LHCN-M2 (cell line): Measurements from ENCODE around the gene AQP1. TPM values are rescaled to one million over a fixed set of nuclear protein-coding genes. Genes with fewer than 3 reads are reported as not detected.
A peak's percentile ranks its signal among the peaks of the same experiment; 100 is the strongest.

Source experiments
- DNase-seq: peaks from one replicate; pipeline ENCODE4 v3.0.0-alpha.2; 2012; ENCODE audit warnings: low read depth
- total RNA-seq: library from RNA; depleted of rRNA; stranded (reverse); fragments of >200 nt; gene quantifications from 2 replicates; pipeline ENCODE4 v1.2.3, GENCODE V29; 2014

AQP1 gene
- total RNA-seq, 1 experiment from 2014 or later = 0.23 TPM

DNA sequence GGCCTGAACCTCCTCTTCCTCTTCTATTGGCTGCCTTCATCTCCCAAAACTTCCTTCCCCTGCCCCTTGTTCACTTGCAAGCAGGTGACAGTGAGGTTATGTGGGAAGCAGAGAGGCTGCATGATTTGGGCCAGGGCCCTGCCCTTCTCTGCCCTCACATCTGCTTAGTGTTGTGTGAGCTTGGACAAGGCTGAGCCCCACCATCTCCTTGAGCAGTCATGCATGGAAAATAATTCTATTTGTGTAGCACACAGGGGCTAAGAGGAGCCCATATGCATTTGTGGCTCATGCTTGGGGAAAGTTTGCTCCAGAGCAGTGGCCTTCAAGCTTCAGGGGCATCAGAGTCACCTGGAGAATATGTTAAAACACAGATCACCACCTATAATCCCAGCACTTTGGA is 26.8 kb upstream of the AQP1 start:
- no peak for DNase-seq

DNA sequence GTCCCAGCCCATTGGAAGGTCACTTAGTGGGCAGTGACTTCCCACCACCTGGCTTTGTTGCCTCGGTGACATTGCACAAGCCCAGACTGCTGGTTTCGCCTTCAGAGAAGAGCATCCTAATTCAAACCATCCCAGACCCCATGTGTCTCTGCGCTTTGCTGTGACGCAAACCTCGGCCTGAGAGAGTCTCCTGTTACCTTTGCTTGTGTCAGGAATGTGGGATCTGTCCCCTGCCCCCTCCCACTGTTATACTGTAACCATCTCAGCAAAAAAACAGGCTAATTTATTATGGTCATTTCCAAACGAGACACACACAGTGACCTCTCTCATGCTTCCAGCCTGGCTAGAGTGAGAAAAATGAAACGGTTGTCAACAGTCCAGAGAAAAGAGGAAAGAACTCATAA is 25.0 kb upstream of the AQP1 start:
- DNase-seq = no peak

DNA sequence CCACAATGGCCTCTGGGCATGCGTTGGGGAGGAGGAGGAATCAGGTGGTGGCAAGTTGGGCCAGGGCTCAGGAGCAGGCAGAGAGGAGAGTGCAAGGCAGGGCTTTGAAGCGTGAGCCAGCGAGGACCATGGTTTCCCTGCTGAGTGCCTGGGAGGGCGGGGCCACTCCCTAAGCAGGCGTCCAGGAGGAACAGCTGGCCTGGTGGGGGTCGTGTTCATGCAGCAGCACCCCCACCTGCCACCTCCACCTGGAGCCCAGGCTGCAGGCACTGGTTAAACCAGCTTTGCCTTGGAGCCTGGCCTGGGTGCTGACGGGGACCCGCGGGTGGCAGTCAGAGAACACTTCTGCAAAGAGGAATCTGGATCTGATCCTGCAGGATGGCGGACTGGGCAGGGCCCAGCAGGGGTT is 24.2 kb upstream of the AQP1 start:
- no peak for DNase-seq

DNA sequence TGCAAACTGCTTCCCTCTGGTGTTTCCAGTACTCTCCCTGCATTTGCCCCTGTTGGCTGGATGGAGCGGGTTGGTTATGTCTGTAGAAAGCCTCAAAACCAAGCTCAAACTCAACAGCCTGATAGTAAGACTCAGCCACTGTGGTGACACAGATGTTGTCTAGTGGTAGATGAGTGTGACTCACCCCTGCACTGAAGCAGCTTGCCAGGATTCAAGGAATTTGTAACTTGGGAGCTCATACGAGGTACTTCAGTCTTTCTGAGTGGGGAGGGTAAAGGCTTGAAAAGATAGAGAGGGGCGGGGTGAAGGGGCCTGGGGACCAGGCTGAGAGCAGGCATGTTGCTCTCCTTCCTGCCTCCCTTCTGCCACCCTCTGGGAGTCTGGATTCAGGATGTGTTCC is 22.9 kb upstream of the AQP1 start:
- DNase-seq = peak; percentile 85

DNA sequence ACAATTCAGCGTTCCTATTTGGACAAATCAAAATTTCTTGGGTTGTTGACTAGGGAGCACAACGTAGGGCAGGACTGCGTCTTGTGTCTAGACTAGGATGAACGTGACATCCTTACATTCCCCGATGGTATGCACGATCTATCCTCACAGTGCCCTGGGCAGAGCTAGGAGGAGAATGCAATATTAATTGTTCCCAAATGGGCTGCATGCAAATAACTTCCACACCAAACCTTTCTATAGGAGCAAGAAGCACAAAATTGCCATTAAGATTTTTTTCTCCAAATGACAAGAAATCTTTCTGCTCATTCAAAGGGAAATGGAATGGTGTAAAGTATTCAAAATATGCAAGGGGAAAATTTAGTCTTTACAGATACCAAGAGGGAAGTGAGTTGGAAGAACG is 21.4 kb upstream of the AQP1 start:
- DNase-seq = no peak

DNA sequence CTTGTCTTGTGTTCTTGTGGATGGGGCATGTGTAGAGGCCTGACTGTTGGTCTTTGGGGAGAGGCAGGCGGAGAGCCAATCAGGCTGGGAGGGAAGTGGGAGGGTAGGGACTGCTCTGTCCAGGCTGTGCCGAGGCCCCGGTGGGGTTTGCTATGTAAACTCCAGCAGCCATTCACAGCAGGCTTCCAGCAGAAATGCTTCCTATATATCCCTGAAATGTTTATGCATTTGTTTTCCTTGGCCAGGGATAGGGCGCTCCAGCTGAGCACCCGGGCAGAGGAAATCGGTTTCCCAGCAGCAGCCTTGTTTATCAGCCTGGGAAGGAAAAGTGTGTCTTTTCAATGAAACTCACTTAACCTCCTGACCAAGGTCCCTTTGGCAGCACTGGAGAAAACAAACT is 18.3 kb upstream of the AQP1 start:
- DNase-seq = no peak

DNA sequence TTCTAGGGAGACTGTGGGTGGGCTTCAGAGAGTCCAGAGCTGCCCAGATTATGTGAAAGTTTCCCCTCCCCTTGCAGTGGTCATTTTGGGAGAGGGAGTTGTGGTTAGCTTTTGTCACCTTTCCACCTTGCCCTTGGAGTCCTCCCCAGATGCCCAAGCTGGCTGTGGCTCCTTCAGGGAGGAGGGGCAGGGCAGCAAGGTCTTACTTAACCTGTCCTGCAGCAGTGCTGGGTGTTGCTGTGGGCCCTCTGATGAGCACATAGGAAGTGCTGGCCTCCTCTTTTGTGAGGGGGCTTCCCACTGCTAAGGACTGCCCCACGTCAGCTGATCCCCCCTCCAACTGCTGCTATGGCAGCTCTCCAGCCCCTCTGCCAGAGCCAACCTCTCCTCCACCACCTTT is 17.6 kb upstream of the AQP1 start:
- no peak for DNase-seq

DNA sequence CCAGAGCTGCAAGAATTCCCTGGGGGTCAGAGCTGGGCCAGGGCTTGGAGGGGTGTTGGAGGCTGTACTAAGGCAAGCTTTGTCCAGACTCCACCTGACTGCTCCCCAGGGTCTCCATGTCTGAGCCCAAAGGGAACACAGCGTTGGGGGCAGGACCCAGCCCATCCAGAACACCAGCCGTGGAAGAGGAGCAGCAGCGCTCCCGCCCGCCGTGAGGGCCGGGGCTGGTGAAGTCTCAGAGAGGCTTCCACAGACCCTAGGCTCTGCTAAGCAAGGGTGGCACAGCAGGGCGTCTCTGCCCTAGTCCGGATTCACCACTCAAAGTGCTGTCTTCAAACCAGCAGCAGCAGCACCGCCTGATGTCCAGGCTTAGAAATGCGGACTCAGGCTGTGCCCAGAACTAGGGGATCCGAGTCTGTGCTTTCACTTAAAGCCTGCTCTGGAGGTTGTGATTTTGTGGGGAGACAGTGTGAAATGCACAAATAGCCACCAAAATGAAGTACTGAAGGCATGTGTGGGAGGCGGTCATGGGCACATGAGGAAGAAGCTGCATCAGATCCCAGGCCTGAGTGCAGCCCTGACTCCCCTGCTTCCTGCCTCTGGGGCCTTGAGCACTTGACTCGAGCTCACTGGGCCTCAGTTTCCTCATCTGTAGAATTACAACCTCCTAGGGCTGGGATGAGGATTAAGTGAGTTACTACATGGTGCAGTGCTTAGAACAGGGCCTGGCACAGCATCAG is 16.6 kb upstream of the AQP1 start:
- DNase-seq = no peak

DNA sequence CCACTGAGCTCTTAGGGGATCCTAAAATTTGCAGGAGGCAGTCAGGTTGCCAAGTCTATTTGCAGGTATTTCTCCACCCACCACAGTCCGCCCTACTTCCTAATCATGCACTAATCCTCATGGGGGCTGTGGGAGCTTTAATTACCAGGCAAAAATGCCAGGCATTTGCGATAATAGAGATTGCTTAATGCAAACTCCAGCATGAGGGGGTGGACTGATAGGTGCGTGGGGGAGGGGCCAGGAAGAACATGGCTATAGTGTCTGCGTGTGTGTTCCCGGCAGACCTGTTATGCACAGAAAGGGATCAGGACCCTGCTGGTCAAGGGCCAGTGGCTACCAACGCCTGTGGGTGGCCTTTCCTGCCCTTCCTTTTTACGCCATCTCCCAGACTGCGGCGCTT is 15.6 kb upstream of the AQP1 start:
- no peak for DNase-seq

DNA sequence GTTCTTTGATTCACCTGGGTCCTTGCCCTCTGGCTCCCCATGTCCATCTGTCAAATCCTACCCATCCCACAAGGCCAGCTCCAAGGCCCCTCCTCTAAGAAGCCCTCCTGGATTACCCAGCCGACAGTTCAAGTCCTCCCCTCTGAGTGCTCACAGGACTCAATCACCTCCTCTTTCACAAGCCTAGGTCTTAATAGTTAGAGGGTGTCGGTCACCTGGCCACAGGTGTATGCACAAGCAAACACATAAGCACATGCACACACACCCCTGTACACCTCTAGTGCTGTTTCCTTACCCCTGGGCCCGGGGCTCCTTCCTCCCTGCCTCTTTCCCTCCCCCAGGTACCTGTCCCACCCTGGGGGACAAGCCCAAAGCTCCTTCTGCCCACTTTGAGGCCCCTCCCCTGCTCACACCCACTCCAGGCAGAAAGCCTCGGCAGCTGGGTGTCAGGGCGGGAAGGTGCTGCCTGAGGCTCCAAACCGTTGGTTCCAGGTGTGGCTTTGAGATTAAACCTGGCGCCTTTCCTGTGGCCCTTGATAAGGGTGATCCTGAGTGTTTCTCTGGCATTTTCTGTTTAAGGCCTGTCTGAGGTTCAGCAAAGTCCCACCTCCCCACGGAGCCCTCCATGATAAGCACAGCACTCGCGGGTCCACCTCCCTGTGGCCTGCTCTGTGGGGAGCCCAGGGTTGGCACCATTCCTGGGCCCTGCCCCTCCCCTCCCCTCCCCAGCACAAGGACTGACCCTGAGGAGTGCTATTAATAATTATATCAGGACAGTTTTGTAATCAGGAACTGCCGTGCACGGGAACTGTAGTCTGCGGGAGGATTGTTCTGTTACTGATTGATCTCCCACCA is 14.6 kb upstream of the AQP1 start:
- DNase-seq = no peak

DNA sequence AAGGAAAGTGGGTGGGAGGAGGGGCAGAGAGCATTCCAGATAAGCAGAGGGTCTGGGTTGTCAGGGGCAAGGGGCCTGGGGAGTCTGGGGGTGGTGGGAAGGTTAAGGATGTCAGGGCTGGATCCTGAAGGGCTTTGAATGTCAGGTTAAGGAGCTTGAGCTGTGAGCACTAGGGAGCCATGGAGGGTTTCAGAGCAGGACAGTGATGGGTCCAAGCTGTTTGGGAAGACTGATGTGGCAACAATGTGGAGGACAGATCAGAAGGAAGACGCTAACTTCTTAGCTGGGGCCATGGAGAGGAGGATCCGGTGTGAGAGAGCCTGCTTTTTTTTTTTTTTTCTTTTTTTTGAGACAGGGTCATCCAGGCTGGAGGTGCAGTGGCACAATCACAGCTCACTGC is 13.9 kb upstream of the AQP1 start:
- DNase-seq = no peak

DNA sequence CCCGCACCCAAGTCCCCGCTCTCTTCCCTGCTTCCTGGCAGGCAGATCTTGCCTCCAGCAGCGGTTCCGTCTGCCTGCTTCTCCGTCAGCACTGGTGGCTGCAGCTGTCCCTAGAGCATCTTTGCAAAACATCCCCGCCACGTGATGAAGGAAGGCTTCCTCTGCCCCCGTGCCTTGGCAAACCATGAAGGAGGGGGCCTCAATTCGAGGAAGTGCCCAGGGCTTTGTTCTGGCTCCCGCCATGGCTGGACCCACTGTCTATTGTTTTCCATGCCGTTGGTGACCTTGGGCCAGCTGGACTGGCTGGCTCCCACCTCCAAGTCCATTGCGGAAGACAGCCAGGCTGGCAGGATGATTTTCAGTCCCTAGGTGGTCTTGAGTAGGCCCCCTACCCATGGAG is 13.2 kb upstream of the AQP1 start:
- DNase-seq = no peak

DNA sequence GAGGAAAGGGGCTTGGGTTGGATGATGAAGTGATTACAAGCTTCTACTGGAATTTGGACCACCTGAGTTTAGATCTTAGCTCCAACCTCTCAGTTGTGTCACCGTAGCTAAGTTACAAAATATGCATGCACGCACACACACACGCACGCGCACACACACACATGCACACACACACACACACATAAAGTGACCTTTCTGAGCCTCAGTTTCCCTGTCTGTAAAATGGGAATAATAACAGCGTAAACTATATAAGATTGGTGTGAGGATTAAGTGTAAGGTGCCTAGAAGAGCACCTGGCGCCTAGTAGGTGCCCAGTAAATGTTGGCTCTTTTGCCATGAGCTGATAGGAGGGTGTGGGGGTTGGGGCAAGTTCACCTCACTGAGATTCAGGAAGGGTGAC is 12.6 kb upstream of the AQP1 start:
- DNase-seq = no peak

DNA sequence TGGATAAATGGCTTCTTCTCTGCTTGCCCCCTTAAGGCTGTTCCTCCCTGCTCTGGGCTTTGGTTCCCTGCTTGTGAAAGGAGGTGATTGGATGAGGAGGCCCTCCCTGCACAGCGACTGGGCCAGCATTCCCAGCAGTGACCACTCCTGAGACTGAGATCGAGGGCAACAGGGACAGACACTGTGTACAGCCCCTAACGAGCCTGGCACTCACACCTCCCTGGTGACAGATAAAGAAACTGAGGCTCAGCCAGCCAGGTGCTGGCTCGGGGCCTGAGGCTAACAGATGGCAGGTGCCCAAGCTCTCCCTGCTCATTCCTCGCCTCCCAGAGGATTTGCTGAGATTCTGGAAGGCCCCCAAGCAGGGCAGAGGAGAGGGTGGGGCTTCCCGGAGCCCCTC is 12.0 kb upstream of the AQP1 start:
- no peak for DNase-seq

DNA sequence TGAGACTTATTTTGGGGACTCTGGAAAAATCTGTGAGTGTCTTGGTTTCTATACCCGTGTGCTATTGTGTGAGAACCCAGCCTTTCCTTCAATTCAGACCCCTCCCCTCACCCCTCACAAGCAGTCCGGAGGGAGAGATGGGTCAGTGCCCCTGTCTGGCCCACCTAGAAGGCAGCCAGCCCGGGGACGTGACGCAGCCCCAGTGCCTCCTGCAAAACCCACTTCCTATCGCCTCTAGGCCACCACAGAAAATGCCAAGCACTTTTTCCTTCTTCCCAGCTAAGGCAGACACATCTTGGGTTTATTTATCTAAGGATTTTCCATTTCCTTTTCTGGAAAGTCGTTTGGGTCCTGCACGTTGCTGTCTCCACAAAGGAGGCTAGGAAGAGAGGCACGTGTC is 11.6 kb upstream of the AQP1 start:
- no peak for DNase-seq

DNA sequence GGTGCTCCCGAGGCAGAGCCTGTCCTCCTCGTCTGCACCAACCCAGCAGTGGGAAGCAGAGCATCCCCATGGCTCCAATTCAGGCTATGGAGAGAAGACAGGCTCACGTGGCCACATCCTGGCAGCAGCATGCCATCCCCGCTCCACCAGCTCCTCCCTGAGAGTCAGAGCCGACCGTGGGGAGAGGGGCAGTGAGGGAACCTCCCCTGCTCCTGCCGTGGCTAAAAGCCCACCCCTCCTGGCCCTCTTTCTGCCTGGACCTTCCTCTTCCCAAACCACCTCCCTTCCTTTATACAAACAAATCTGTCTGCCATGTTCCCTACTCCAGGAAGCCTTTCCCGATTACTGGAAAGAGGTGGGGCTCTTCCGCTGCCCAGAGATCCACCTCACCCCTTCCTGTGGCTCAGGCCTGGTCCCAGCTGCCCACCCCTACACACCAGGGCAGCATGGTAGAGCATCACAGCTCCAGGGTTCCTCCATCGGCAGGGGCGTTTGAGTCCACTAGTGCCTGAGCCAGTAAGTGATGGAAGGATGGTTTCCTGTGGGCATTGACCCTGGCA is 10.8 kb upstream of the AQP1 start:
- DNase-seq = no peak

DNA sequence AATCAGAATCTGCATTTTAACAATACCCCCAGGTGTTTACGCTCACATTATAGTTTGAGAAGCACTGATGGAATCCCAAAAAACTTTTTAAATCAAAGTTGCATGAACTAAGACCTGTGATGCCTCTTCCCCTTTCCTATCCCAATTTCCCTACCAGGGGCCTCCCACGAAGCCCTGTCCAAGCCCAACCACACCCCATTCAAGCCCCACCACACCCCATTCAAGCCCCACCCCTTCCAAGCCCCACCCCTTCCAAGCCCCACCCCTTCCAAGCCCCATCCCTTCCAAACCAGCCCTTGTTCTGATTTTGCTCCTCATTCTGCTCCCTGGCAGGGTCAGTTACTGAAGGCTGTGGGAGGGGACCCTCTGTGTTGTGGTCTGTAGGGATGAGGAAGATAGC is 9.8 kb upstream of the AQP1 start:
- no peak for DNase-seq

DNA sequence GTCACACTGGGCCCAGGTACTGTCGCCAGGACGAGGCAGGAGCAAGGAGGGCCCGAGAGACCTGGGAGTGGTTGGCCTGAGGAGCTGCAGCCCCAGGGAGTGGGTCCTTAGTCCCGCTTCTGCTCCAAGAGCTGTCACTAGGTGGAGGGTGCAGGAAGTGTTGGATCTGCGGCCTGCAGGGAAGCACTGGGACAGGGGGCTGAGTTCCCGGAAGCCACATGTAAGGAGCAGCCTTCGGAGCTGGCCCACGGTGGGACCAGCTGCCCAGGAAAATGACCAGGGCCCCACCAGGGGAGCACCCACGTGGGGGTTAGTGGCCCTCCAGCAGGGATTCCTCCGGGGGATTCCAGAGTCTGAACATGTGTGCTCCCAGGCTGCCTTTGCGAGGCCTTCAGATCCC is 9.2 kb upstream of the AQP1 start:
- DNase-seq = no peak

DNA sequence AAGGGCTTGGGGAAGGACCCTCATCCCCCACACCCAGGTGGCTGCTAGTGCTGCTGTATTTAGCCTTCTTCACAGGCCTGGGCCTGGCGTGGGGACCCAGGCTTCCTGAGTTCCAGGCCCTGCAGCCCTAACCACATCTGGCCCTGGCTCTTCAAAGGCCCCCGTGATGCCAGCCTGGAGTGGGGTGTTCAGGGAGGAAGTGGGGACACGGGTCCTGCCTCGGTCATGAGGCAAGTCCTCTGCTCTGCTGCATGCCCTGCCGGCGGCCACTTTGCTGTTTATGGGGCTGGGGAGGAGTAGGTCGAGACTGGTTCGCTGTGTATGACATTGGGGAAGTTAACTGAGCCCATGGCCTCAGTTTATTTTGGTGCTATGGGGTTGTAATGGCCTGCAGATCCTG is 8.5 kb upstream of the AQP1 start:
- DNase-seq = no peak

DNA sequence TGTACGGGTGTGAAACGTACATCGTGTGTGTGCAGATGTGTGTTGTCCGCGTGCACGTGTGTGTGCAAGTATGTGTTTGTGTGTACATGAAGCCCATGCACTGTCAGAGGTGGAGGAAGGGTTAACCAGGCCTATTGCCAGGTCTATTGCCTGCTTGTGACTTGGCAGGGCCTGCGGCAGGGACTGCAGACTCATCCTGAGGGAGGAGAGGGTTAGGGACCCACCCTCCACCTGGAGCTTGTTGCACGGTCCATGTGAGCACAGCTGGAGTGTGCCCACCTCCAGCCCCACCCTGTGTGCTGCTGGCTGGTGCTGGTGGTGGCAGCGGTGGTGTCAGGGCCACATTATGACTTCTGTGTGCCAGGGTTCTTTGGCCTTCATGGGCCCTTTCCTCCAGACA is 7.1 kb upstream of the AQP1 start:
- no peak for DNase-seq

DNA sequence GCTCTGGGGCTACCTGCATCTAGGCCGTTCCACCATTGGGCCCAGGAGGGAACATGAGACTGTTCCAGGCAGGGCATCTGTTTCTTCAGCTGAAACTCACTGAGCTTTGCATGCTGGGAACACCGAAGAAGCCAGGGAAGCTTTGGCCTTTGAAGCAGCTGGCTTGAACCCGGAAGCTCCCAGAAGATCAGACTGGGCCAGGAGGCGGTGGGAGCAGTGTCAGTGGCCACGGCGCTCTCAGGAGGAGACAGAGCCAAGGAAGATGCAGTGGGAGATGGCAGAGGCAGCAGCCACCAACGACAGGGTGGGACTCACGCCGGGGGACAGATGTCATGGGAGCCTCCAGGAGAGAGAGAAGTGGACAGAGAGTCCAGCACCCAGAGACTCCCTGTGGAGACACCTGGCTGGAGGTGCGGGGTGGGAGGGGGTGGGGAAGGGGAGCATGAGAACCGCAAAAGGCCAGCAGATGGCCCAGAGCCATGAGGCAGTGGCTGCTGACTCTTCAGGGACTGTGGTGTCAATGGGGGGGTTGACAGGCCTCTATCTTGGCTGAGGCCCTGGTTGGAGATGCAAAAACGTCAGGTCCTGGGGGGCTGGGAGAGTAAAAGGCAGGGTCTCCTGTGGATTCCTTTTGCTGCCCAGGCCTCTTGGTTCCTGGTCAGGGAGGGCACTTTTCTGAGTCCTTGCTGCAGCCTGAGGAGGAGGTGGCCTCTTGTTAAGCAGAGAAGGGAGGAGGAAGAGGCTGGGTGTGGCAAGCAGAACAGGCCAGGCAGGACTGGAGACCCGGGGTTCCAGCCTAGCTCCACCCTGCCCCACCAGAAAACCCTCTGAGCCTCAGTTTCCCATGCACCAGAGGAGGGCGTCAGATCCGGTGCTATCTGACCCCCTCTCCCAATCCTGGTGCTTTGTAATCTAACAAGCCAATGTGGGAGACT is 6.3 kb upstream of the AQP1 start:
- no peak for DNase-seq

DNA sequence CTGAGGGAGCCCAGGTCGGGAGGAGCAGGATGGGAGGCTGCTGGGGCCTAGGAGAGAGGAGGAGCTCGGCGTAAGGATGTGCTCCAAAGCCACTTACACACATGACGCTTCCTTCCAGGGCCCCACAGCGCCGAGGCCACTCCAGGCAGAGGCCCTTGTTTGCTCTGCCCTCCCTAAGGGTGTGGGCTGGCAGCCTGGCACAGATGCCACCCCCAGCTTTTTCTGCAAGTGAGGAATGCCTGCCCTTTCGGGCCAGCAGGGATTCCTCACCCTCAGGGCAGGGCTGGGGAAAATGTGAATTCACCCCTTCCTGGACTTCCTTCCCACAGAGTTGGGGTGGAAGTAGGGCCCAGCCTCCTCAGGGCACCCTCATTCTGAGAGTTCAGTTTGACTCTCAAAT is 5.6 kb upstream of the AQP1 start:
- DNase-seq = no peak
